ENCODE data around the gene B3GNT8. TPM values are rescaled to one million over a fixed set of nuclear protein-coding genes. Genes with fewer than 3 reads are reported as not detected.
A peak's percentile ranks its signal among the peaks of the same experiment; 100 is the strongest.

B3GNT8 gene
- total and polyA plus RNA-seq, 9 of the 15 experiments (the other 6 are each of a cell fraction or from before 2014, with no cell fraction given) = 0.11 to 2.9 (median 0.65) TPM; not detected in 2

DNA sequence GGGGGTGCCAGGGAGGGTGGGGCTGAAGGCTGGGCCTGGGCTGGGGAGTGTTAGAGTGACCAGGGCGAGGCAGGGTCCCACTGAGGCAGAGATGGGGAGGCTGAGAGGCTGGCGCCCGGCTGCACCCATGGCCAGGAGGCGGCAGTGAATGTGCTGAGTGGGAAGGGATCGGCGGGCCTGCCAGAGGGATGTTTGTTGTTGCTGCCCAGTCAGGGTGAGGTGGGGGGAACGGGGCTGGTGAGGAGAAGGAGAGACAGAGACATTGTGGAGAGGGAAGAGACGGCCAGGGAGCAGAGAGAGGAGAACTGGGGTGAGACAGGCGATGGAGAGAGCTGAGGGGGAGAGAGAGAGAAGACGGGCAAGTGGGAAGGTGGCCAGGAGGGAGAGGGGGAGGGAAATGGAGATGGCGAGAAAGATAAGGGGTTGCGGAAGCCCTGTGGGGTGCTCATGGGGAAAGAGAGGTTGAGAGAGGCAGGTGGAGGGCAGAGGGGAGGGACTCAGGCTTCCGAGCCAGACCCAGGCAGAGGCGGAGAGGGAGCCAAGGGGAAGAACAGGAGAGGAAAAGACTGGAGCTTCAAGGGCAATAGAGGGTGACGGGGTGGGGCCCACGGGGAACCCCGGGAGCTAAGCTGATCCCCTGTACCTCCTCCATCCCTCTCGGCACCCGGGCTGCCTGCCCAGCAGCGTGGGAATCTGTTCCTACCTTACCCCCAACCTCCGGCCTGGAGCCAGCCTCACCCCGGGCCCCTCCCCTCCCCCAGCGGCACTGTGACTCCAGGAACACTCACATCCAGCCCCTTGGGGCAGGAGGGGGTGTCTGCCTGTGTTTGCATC is 690 bp upstream of the B3GNT8 start (continued):
- TF ChIP-seq RBFOX2 (IDR thresholded peaks at IDR 0.05; ENCODE audit: low read depth, low read length) (peak; percentile 21), ZFPM2 (CRISPR knock-in tag; IDR thresholded peaks at IDR 0.05) (no peak), ZNF398 (CRISPR knock-in tag; IDR thresholded peaks at IDR 0.05) (no peak), PRDM10 (IDR thresholded peaks at IDR 0.05; ENCODE audit: partially characterized antibody) (peak; percentile 23), KAT2B (IDR thresholded peaks at IDR 0.05; ENCODE audit: low read depth, low read length) (no peak), CHCHD3 (CRISPR knock-in tag; IDR thresholded peaks at IDR 0.05) (no peak), POLR3G (IDR thresholded peaks at IDR 0.05; ENCODE audit: extremely low read depth, insufficient read length, insufficient replicate concordance) (no peak), POLR3A (IDR thresholded peaks at IDR 0.05; ENCODE audit: borderline replicate concordance, extremely low read depth, insufficient read depth, insufficient read length) (no peak)
- TF ChIP-seq, protein P1, sequence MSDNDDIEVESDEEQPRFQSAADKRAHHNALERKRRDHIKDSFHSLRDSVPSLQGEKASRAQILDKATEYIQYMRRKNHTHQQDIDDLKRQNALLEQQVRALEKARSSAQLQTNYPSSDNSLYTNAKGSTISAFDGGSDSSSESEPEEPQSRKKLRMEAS (CRISPR knock-in tag; IDR thresholded peaks at IDR 0.05) = peak; percentile 31; the same call in 1 of the 2 replicates
- TF ChIP-seq, protein P2, sequence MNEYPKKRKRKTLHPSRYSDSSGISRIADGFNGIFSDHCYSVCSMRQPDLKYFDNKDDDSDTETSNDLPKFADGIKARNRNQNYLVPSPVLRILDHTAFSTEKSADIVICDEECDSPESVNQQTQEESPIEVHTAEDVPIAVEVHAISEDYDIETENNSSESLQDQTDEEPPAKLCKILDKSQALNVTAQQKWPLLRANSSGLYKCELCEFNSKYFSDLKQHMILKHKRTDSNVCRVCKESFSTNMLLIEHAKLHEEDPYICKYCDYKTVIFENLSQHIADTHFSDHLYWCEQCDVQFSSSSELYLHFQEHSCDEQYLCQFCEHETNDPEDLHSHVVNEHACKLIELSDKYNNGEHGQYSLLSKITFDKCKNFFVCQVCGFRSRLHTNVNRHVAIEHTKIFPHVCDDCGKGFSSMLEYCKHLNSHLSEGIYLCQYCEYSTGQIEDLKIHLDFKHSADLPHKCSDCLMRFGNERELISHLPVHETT (CRISPR knock-in tag; conservative IDR thresholded peaks at IDR 0.05 in 1 of 2, IDR thresholded peaks at IDR 0.05 in 1 of 2) = no peak
- TF ChIP-seq, protein P3, sequence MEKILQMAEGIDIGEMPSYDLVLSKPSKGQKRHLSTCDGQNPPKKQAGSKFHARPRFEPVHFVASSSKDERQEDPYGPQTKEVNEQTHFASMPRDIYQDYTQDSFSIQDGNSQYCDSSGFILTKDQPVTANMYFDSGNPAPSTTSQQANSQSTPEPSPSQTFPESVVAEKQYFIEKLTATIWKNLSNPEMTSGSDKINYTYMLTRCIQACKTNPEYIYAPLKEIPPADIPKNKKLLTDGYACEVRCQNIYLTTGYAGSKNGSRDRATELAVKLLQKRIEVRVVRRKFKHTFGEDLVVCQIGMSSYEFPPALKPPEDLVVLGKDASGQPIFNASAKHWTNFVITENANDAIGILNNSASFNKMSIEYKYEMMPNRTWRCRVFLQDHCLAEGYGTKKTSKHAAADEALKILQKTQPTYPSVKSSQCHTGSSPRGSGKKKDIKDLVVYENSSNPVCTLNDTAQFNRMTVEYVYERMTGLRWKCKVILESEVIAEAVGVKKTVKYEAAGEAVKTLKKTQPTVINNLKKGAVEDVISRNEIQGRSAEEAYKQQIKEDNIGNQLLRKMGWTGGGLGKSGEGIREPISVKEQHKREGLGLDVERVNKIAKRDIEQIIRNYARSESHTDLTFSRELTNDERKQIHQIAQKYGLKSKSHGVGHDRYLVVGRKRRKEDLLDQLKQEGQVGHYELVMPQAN (IDR thresholded peaks at IDR 0.05; ENCODE audit: borderline replicate concordance) = peak; percentile 69

Measured in K562 (cell line).